BJ (cell line): ENCODE results near the gene STK11IP. TPM values are rescaled to one million over a fixed set of nuclear protein-coding genes. Genes with fewer than 3 reads are reported as not detected.

Experiments used
- CTCF ChIA-PET: fragments of 350-600 bp; formaldehyde crosslinking; extraction: SDS; loops from one replicate; lab custom pipeline; 2021; ENCODE audit warnings: antibody characterized with exemption, inconsistent platforms; lab: Yijun Ruan, JAX
- POLR2A ChIA-PET: fragments of 300-600 bp; sonication (Branson Sonifier 250); formaldehyde crosslinking; extraction: SDS; loops from one replicate; lab custom pipeline; 2021; ENCODE audit warnings: antibody characterized with exemption; lab: Charles Lee
- DNase-seq: peaks from one replicate; pipeline ENCODE4 v3.0.0-alpha.2; 2011; ENCODE audit warnings: low read depth
- H3K27me3 ChIP-seq: 2 replicates; pipeline ENCODE4 v1.6.0; 2011; ENCODE audit warnings: low read length; ENCODE audit not compliant: control insufficient read depth, insufficient read depth
- H3K36me3 ChIP-seq: 2 replicates; pipeline ENCODE4 v1.5.1; 2011; ENCODE audit warnings: low read length; ENCODE audit not compliant: control insufficient read depth, insufficient read depth
- H3K4me3 ChIP-seq: 2 replicates; pipeline ENCODE4 v1.5.1; 2011; ENCODE audit warnings: low read depth, mild to moderate bottlenecking, control low read depth, low read length
- polyA plus RNA-seq: library from polyadenylated mRNA; depleted of rRNA; stranded (reverse); fragments of >200 nt; gene quantifications from 2 replicates; pipeline ENCODE4 v1.2.3, GENCODE V29; 2011
- TF ChIP-seq, protein P1 (sequence below): IDR thresholded peaks from 2 replicates; pipeline ENCODE4 v1.5.1; 2011; ENCODE audit warnings: low read depth, mild to moderate bottlenecking, control low read depth, inconsistent platforms, low read length, moderate library complexity; ENCODE audit not compliant: insufficient read depth

STK11IP gene
- polyA plus RNA-seq, 1 experiment: 21.0 TPM

DNA sequence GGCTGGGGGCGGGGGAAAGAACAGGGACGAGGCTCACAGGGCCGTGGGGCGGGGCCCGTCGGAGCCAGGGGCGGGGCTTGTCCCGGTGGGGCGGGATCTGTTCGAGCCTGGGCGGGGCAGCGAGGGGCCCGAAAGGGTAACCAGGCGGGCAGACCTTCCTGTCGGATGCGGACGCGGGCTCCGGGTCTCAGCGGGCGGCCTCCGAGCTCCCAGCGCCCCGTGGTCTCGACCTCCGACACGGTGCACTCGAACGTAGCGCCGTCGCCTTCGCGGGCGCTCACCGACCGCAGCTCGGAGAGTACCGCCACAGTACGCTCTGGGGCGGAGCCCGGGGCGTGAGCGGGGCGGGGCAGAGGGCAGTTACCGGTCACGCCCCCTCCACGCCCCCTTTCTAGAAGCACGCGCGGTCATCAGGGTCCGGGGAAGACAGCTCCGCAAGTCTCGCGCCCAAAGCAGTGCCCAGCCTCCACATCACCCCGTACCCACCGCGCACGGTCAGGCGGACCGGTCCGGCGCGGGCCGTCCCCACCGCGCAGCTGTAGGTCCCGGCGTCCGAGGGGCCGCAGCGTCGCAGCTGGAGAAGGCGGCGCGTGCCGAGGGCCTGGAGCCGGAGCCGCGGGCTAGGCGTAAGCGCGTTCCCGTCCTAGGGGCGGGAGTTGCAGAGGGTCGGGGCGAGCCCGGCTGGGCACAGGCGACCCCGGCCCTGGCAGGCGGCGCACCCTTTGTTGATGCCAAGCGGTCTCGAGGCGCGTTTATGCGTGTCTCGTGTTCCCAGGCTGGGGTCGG is 45.1 kb upstream of the STK11IP start:
- no peak for DNase-seq
- peak overlapping the region; percentile 78 for H3K4me3 ChIP-seq
- CTCF ChIA-PET: interaction anchor here (0.9 to 4.2 kb wide), 6 partner anchors 8 to 138 kb away, joined by 3 to 29 read pairs (median 4); partner anchors contain the start of gene TMEM198
- H3K27me3 ChIP-seq: no peaks in the 10 kb centered on the region
- POLR2A ChIA-PET: interaction anchor here (0.6 kb wide), 1 partner anchor 1485 kb away, joined by 3 read pairs; no protein-coding TSS in a partner anchor
- peaks cover 1% of the 10 kb centered on the region; the same call in 1 of the 2 replicates for H3K36me3 ChIP-seq
- TF ChIP-seq, protein P1, sequence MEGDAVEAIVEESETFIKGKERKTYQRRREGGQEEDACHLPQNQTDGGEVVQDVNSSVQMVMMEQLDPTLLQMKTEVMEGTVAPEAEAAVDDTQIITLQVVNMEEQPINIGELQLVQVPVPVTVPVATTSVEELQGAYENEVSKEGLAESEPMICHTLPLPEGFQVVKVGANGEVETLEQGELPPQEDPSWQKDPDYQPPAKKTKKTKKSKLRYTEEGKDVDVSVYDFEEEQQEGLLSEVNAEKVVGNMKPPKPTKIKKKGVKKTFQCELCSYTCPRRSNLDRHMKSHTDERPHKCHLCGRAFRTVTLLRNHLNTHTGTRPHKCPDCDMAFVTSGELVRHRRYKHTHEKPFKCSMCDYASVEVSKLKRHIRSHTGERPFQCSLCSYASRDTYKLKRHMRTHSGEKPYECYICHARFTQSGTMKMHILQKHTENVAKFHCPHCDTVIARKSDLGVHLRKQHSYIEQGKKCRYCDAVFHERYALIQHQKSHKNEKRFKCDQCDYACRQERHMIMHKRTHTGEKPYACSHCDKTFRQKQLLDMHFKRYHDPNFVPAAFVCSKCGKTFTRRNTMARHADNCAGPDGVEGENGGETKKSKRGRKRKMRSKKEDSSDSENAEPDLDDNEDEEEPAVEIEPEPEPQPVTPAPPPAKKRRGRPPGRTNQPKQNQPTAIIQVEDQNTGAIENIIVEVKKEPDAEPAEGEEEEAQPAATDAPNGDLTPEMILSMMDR: no peak

DNA sequence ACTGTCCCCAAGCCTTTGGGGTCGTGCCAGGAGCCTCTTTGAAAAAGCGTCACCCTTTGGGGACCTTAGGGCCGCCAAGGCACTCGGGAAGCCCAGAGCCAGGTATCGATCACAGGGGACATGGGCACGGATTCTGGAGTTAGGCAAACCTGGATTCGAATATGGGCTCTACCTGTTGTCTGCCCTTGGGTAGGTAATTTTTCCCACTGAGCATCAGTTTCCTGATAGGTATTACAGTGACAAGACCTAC is 44.6 kb upstream of the STK11IP start:
- no peaks in the 10 kb centered on the region for H3K27me3 ChIP-seq
- POLR2A ChIA-PET: no interaction called here
- TF ChIP-seq, protein P1: no peak
- CTCF ChIA-PET: interaction anchor here (0.9 to 2.3 kb wide), 4 partner anchors 9 to 137 kb away, joined by 3 to 5 read pairs (median 4); partner anchors contain the start of gene TMEM198
- DNase-seq: no peak
- H3K4me3 ChIP-seq: peak overlapping the region; percentile 78
- peaks cover 1% of the 10 kb centered on the region; the same call in 1 of the 2 replicates for H3K36me3 ChIP-seq

DNA sequence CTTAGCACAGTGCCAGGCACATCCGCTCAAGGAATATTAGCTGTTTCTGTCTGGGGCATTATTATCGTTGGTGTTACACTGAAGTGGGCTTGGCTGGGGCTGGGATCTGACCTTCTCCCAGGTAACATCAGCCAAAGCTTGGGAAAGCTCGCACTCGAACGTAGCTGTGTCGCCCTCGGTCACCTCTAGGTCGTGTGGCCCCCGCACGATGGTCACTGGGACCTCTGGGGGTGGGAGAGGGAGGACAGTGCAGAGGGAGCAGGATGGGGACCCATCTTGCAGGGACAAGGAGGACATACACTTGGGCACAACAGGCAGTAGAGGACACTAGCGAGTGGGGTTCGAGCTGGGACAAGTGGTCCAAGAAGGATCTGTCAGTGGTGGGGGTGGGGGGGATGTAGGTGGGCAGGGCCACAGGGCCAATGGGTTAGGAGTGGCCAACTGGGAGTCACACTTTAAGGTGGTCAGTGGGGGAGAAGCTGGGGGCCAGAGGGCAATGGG is 44.1 kb upstream of the STK11IP start:
- H3K36me3 ChIP-seq: peaks cover 1% of the 10 kb centered on the region; the same call in 1 of the 2 replicates
- ChIA-PET POLR2A (no interaction called here), CTCF (interaction anchor here (0.7 to 1.5 kb wide), 3 partner anchors 9 to 137 kb away, joined by 3 read pairs; partner anchors contain the start of genes CHPF and TMEM198)
- H3K27me3 ChIP-seq: no peaks in the 10 kb centered on the region
- no peak for DNase-seq
- no peak overlapping the region for H3K4me3 ChIP-seq
- TF ChIP-seq, protein P1: no peak

DNA sequence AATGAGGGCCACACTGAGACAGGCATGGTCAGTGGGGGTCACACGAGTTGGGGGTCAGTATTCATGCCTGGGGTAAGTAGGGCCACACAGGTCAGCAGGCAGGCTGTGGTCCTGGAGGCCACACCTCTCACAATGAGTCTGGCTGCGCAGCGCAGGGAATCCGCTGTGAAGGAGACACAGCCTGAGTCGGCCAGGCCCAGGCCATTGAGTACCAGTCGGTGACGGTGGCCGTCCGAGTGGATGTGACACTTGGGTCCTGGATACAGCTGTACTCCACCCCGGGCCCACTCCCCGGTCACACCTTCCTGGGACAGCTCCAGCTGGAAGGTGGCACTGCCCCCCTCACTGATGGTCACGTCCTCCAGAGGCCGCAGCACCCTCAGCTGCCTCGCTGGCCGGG is 43.3 kb upstream of the STK11IP start:
- ChIA-PET CTCF (interaction anchor here (1.3 kb wide), 1 partner anchor 88 kb away, joined by 5 read pairs; no protein-coding TSS in a partner anchor), POLR2A (interaction anchor here (0.5 kb wide), 1 partner anchor 166 kb away, joined by 4 read pairs; no protein-coding TSS in a partner anchor)
- H3K4me3 ChIP-seq: no peak overlapping the region
- H3K36me3 ChIP-seq: peaks cover 1% of the 10 kb centered on the region; the same call in 1 of the 2 replicates
- no peak for DNase-seq
- TF ChIP-seq, protein P1: no peak
- H3K27me3 ChIP-seq: no peaks in the 10 kb centered on the region

DNA sequence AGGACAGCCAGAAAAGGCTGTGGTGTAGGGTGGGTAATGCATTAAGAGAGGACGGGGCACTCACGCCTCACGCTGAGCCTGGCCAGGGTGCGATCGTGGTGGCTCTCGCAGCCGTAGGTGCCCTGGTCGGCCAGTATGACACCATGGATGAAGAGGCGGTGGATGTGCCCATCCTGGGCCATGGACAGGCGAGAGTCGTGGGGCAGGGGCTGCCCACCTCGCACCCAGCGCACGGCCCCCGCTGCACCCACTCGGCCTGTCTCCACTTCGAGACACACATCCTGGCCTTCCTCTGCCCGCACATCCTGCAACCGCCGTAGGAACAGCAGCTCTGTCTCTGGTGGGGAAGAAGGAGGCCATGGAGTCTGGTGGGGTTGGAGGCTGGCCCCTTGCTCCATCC is 41.7 kb upstream of the STK11IP start:
- no peak overlapping the region for H3K4me3 ChIP-seq
- ChIA-PET CTCF (interaction anchor here (0.5 kb wide), 1 partner anchor 151 kb away, joined by 3 read pairs; no protein-coding TSS in a partner anchor), POLR2A (no interaction called here)
- DNase-seq: no peak
- H3K27me3 ChIP-seq: no peaks in the 10 kb centered on the region
- peaks cover 1% of the 10 kb centered on the region; the same call in 1 of the 2 replicates for H3K36me3 ChIP-seq
- TF ChIP-seq, protein P1: no peak
